SK-N-SH (cell line): ENCODE results near the gene ITGAV. TPM values are rescaled to one million over a fixed set of nuclear protein-coding genes. Genes with fewer than 3 reads are reported as not detected.

Experiments
- CTCF ChIA-PET: fragments of 300-600, 350-600 bp; formaldehyde crosslinking; extraction: SDS; loops from one replicate; lab custom pipeline; 2021; lab: Yijun Ruan, JAX
- POLR2A ChIA-PET: fragments of 350-600 bp; sonication (Branson Sonifier 250); formaldehyde crosslinking; extraction: SDS; loops from one replicate; lab custom pipeline; 2020; ENCODE audit warnings: antibody characterized with exemption, inconsistent platforms; lab: Yijun Ruan, JAX
- DNase-seq: peaks from one replicate; pipeline ENCODE4 v3.0.0; 2012
- H2AFZ ChIP-seq: fragments of 200-600 bp; sonication (generic); 2 replicates; pipeline ENCODE4 v1.8.1; 2016; ENCODE audit warnings: antibody characterized with exemption, mild to moderate bottlenecking, low read depth
- H3F3A ChIP-seq: fragments of 200-600 bp; sonication (generic); replicated peaks from 2 replicates; pipeline ENCODE3; 2016; ENCODE audit warnings: antibody characterized with exemption, mild to moderate bottlenecking; ENCODE audit not compliant: insufficient read depth
- H3K27ac ChIP-seq, 2 experiments: fragments of 200-500 bp in 1 of 2; fragments of 200-600 bp in 1 of 2; sonication (Bioruptor generic) in 1 of 2; sonication (generic), shearing (Covaris generic) in 1 of 2; 2 replicates each; pipeline versions ENCODE4 v1.5.1 to v1.6.1; 2014 to 2016; ENCODE audit warnings: low read depth in 2 of 2, inconsistent platforms in 1 of 2, low read length in 1 of 2, mild to moderate bottlenecking in 1 of 2, mixed read lengths in 1 of 2
- H3K27me3 ChIP-seq: fragments of 200-600 bp; sonication (generic), shearing (Covaris generic); 2 replicates; pipeline ENCODE4 v1.6.1; 2016; ENCODE audit warnings: mixed run types; ENCODE audit not compliant: insufficient read depth
- H3K36me3 ChIP-seq, 2 experiments: fragments of 200-500 bp in 1 of 2; fragments of 200-600 bp in 1 of 2; sonication (Bioruptor generic) in 1 of 2; sonication (generic) in 1 of 2; replicated peaks in 1 of 2; 2 replicates each; pipeline versions ENCODE3 to v1.5.1; 2014 to 2016; ENCODE audit warnings: low read length in 1 of 2, mild to moderate bottlenecking in 1 of 2; ENCODE audit not compliant: insufficient read depth in 2 of 2, control insufficient read depth in 1 of 2
- H3K4me1 ChIP-seq, 2 experiments: fragments of 200-500 bp in 1 of 2; fragments of 200-600 bp in 1 of 2; sonication (Bioruptor generic) in 1 of 2; sonication (generic), shearing (Covaris generic) in 1 of 2; 2 replicates each; pipeline versions ENCODE4 v1.5.1 to v1.6.1; 2014 to 2016; ENCODE audit warnings: low read depth in 1 of 2, low read length in 1 of 2, mixed run types in 1 of 2; ENCODE audit not compliant: insufficient read depth in 2 of 2, control insufficient read depth in 1 of 2
- H3K4me2 ChIP-seq: fragments of 200-600 bp; sonication (generic), shearing (Covaris generic); 2 replicates; pipeline ENCODE4 v1.6.1; 2017; ENCODE audit warnings: mixed run types
- H3K4me3 ChIP-seq, 2 experiments: fragments of 200-500 bp in 1 of 2; fragments of 200-600 bp in 1 of 2; sonication (Bioruptor generic) in 1 of 2; sonication (generic), shearing (Covaris generic) in 1 of 2; 2 replicates each; pipeline versions ENCODE4 v1.5.1 to v1.8.1; 2014 to 2016; ENCODE audit warnings: low read depth in 2 of 2, inconsistent platforms in 1 of 2, low read length in 1 of 2, mild to moderate bottlenecking in 1 of 2, mixed read lengths in 1 of 2, moderate library complexity in 1 of 2
- H3K79me2 ChIP-seq: fragments of 200-600 bp; sonication (generic); 2 replicates; pipeline ENCODE4 v1.8.1; 2017; ENCODE audit warnings: mild to moderate bottlenecking; ENCODE audit not compliant: insufficient read depth
- H3K9ac ChIP-seq: fragments of 200-600 bp; sonication (generic); 2 replicates; pipeline ENCODE4 v1.6.1; 2017; ENCODE audit warnings: mixed run types
- H3K9me2 ChIP-seq: fragments of 200-600 bp; sonication (generic); 2 replicates; pipeline ENCODE4 v1.6.1; 2017; ENCODE audit warnings: mixed run types
- H3K9me3 ChIP-seq: fragments of 200-600 bp; sonication (generic); 2 replicates; pipeline ENCODE4 v1.6.1; 2017; ENCODE audit warnings: mixed run types, mild to moderate bottlenecking, moderate library complexity
- H4K20me1 ChIP-seq: fragments of 200-600 bp; sonication (generic); 2 replicates; pipeline ENCODE4 v1.6.1; 2017; ENCODE audit warnings: mild to moderate bottlenecking, mixed run types; ENCODE audit not compliant: insufficient read depth
- CTCF ChIP-seq: fragments of 200-600 bp; sonication (generic); IDR thresholded peaks from 2 replicates; pipeline ENCODE4 v1.6.1; 2017; ENCODE audit warnings: antibody characterized with exemption, mild to moderate bottlenecking, moderate library complexity
- FOXJ3 ChIP-seq: sonication (generic); formaldehyde crosslinking; IDR thresholded peaks from 2 replicates; pipeline ENCODE4 v1.5.1; 2020; ENCODE audit warnings: mild to moderate bottlenecking, missing genetic modification reagents
- IRF3 ChIP-seq: fragments of 150-350 bp; IDR thresholded peaks from 2 replicates; pipeline ENCODE4 v1.6.1; 2016; ENCODE audit warnings: mild to moderate bottlenecking, low read depth, low read length
- MXI1 ChIP-seq: IDR thresholded peaks from 2 replicates; pipeline ENCODE4 v1.6.1; 2012; ENCODE audit warnings: mild to moderate bottlenecking, low read depth, low read length, improper control_type of control experiment
- TAF1 ChIP-seq: IDR thresholded peaks from 2 replicates; pipeline ENCODE4 v1.6.1; 2012; ENCODE audit warnings: low read depth, mild to moderate bottlenecking, low read length, moderate library complexity, borderline replicate concordance
- ZBTB33 ChIP-seq: IDR thresholded peaks from 2 replicates; pipeline ENCODE4 v1.4.0; 2012; ENCODE audit warnings: low read depth, borderline replicate concordance
- WGBS: methylation state at CpG from one replicate; pipeline ENCODE4 v1.1.6; 2017; ENCODE audit warnings: low lambda C conversion rate; 5-methylcytosine and 5-hydroxymethylcytosine counted together
- polyA plus RNA-seq, 3 experiments: library from polyadenylated mRNA; depleted of rRNA; stranded (reverse); fragments of >200 nt; gene quantifications; 2 replicates each; pipeline ENCODE4 v1.2.3, GENCODE V29; 2012

ITGAV gene
- polyA plus RNA-seq, 1 of the 3 experiments (the other 2 are of a cell fraction): 24.3 TPM

GRCh38 chr2:186691231-186691630 lies 101.4 kb downstream of the ITGAV start:
- no peak overlapping the region for H3K27ac ChIP-seq
- no peak overlapping the region for H2AFZ ChIP-seq
- H3K27me3 ChIP-seq: no peaks in the 10 kb centered on the region
- H3K9ac ChIP-seq: no peak overlapping the region
- no peak for DNase-seq
- no peaks in the 10 kb centered on the region for H4K20me1 ChIP-seq
- POLR2A ChIA-PET: no interaction called here
- peaks cover 9% of the 10 kb centered on the region for H3F3A ChIP-seq
- peaks cover 0 to 3% of the 10 kb centered on the region in 2 experiments; a peak in 2 of 4 replicates for H3K4me1 ChIP-seq
- H3K9me2 ChIP-seq: no peaks in the 10 kb centered on the region
- TF ChIP-seq IRF3 (no peak), TAF1 (no peak), CTCF (no peak), FOXJ3 (CRISPR knock-in tag) (no peak)
- H3K4me2 ChIP-seq: no peak overlapping the region
- peaks cover 4% of the 10 kb centered on the region; the same call in 1 of the 2 replicates for H3K9me3 ChIP-seq
- H3K4me3 ChIP-seq: no peak overlapping the region
- CTCF ChIA-PET: no interaction called here
- no peaks in the 10 kb centered on the region for H3K79me2 ChIP-seq
- no peaks in the 10 kb centered on the region for H3K36me3 ChIP-seq

- no peaks in the 10 kb centered on the region for H3K79me2 ChIP-seq
- no peaks in the 10 kb centered on the region for H3K36me3 ChIP-seq
- H3K27ac ChIP-seq: no peak overlapping the region
- no peaks in the 10 kb centered on the region for H3K27me3 ChIP-seq
- no peak for DNase-seq
- peaks cover 4% of the 10 kb centered on the region; the same call in 1 of the 2 replicates for H3K9me3 ChIP-seq
- H3K4me1 ChIP-seq: peaks cover 0 to 3% of the 10 kb centered on the region in 2 experiments; a peak in 2 of 4 replicates
- H3F3A ChIP-seq: peaks cover 9% of the 10 kb centered on the region
- H2AFZ ChIP-seq: no peak overlapping the region
- H3K4me2 ChIP-seq: no peak overlapping the region
- 92% methylated on average over 5 of the region's 5 CpGs for WGBS
- H3K9me2 ChIP-seq: no peaks in the 10 kb centered on the region
- TF ChIP-seq ZBTB33: no peak
- no peak for TF ChIP-seq MXI1
- TF ChIP-seq, all 33 proteins: peak for 0
- no peak overlapping the region for H3K4me3 ChIP-seq
- no peaks in the 10 kb centered on the region for H4K20me1 ChIP-seq
- ChIA-PET CTCF (no interaction called here), POLR2A (no interaction called here)
- no peak overlapping the region for H3K9ac ChIP-seq
Measured at GRCh38 chr2:186691900-186692299, 102.0 kb downstream of the ITGAV start.
